ENCODE data around the gene STKLD1.
"Not testable (repeated sequence)": the region's sequence is repeated elsewhere in the genome, so short reads cannot be mapped to it uniquely, and the experiment has no call there.

The STKLD1 gene

DNA sequence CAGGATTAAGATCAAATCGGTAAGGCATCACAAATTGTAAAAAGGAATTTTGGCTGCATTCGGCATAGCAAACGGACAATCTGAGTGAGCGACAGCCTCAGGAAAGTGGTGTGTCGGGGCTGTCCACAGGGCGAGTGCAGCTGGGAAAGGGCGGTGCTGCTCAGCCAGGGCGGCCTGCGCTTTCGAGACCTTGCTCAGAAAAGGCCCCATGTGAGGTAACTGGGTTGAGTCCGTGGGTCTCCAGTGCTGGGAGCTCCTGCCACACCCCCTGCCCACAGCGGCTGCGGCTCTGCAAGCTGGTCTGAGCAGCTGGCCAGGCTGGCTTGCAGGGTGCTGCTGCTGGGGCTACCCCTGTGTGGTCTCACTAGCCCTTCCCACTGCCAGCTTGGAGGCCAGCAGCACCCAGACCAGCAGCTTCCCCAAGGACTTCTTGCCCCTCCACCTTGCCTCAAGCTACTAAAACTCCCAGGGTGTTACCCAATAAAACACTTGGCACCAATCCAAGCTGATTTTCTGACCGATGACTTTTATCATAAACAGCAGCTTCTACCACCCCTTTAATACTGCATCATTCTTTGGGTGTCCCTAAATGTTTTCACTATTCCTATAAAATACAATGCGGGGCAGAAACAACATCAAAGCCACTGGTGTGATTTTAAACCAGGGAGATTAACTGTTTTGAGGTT is 13.7 kb upstream of the STKLD1 start:
- DNase-seq (ENCODE audit: low spot score) = no peak

DNA sequence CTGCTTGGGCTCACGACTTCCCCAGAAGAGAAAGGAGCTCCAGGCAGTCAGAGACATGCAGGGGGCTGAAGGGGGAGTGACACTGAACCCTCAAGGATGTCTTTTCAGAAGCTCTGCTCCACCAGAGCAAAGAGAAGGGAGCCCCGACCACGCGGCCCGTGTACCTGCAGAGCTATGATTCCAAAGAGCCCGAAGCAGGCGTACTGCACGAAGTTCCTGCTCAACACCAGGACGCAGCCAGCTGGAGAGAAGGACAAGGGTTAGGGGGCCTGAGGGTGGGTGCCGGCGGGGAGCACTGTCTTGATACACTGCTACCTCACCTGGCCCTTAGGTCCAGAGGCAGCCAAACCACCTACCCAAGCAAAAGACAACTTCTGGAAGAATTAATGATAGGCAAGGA is 9.7 kb upstream of the STKLD1 start:
- DNase-seq (ENCODE audit: low spot score) = no peak

DNA sequence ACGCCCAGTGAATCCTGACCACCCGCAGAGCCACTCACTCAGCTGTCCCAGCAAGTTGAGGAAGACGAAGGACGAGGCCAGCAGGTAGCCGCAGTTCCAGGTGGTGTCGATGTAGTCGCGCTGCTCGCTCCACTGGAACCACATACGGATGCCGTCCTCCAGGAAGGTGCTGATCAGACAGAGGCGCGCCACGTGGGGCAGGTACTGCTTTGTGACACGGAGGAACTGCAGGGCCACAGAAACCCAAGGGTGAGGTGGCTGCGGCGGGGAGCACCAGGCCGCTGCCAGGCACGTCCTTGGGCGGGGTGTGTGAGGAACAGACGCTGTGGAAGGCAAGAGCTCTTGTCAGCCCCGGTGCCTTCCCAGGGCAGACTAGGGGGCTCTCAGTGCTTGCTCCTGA is 8.9 kb upstream of the STKLD1 start:
- DNase-seq (ENCODE audit: low spot score) = no peak

DNA sequence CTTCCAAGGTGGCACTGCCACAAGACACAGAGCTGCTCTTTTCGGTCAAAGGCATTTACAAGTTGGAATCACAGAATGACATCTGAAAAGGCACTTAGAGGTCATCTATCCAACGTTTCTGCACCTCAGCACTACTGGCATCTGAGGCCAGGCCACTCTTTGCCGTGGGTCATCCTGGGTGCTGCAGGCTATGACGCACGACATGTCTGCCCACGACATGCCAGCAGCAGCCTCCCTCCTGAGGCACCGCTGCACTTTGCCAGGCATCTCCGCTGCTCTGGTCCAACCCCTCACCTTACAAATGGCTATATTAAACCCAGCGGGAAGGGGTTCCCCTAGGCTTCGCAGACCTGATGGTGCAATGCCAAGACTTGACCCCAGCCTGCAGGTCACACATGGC is 8.4 kb upstream of the STKLD1 start:
- DNase-seq (ENCODE audit: low spot score) = no peak

DNA sequence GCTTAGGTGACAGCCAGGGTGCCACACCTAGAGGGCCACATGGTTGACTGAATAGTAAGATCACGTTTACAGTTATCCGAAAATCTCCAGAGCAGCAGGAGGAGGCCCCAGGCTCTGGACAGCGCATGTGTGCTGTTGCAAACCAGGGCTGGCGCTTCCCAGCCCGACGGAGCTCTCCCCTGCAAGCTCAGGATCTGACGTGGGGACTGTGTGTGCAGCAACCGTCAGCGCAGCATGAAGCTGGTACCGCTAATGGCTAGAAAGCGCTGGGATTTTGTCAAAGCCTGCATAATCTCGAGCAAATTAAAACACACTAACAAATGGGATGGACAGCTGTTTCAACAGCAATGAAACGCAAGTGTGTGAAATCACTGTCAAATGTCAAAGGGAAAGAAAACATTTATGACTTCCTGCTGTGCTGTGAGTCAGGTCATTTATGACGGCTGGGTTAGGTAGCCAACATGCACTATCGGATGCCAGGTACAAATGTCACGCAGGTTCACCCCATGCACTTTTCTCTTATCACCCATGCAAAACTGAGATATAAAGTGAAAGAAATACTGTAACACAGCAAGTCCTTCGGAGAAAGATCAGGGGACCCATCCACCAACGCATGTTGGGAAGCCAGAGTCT is 7.8 kb upstream of the STKLD1 start:
- peak; percentile 56 for DNase-seq (ENCODE audit: low spot score)

DNA sequence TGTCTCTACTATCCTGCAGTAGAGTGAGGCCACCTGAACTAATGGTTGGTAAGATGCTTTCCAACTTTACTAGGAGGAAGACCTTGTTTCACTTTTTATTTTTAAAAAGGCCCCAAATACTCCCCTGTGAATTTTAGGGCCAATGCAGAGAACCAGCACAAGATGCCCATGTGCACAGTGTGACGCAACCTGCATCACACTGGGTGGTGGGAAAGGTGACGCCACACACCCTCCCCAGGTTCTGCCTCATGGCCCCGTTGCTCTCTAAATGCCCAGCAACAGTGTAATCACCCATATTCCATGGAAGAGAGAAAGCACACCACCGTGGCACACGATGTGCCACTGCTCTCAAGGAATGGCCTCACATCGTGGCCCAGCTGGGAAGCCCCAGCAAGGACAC is 6.7 kb upstream of the STKLD1 start:
- DNase-seq (ENCODE audit: low spot score) = no peak

DNA sequence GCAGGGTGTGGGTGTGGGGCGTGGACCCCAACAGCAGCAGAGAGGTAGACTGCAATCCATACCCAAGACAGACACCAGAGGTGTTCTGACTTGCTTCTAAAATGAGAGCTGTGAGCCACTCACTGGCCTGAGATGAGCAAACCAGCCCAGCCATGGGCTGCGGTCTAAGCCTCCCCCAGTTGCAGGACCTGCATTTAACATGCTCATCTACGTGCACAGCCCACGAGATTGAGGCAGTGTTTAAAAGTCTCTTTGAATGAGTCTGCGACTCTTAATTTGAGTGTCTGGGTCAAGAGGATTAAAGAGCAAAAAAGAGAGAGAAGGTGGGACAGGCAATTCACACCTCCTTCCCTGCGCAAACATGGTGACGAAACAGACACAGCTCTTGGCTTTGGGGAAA is 6.2 kb upstream of the STKLD1 start:
- DNase-seq (ENCODE audit: low spot score) = no peak

DNA sequence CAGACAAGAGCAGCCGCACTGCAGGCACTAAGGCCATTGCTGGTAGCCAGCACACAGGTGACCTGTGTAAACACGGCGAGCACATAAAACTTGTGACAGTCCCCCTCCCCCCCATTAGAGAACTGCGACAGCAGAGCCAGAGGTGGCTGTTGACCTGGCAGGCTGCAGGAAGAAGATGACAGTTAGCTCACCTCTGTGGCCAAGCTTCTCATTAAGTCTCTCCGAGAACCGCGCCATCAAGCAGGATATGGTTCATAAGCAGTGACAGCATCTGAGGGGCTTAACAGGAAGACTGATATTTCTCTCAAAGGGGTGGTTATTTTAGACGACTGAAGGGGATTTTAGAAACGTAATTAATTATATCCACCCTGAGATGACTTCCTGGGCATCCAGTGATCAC is 5.5 kb upstream of the STKLD1 start:
- no peak for DNase-seq (ENCODE audit: low spot score)

DNA sequence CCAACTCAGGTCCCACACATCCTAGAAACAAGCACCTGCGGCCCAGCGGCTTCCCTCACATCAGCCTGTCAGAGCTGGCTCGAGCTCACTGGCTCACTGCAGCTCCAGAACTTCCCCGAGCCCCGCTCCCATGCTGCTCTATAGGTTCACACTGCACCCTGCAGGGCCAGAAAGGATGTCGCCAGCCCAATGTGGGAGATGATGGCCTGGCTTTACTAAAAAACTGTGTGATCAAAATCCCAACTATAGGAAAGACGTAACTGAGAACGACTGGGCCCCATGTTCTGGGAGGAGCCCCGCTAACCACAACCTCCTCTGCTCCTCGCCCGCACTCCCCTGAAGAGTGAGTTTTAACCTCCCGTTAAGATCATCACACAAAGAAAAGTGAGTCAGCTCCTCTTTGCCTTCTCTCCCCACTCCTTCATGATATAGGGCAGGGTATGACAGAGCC is 4.9 kb upstream of the STKLD1 start:
- DNase-seq (ENCODE audit: low spot score) = peak; percentile 19

DNA sequence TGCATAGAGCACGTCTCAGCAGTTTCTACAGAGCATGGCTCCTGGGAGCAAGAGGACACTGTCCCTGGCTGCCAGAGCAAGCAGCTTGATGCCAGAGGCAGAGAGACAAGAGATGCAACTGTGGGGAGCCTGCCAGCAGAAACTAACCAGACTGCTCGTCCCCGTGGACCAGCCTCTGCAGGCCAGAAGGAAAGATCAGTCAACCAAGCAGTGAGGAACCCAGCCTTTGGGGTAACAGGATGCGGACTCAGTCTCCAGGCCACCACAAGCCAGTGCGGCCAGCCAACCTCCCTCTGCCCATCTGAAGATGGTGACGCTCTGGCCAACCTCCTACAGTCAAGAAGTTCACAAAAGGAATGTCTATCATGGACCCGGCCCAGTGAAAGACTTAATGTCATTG is 4.0 kb upstream of the STKLD1 start:
- DNase-seq (ENCODE audit: low spot score) = peak; percentile 1

DNA sequence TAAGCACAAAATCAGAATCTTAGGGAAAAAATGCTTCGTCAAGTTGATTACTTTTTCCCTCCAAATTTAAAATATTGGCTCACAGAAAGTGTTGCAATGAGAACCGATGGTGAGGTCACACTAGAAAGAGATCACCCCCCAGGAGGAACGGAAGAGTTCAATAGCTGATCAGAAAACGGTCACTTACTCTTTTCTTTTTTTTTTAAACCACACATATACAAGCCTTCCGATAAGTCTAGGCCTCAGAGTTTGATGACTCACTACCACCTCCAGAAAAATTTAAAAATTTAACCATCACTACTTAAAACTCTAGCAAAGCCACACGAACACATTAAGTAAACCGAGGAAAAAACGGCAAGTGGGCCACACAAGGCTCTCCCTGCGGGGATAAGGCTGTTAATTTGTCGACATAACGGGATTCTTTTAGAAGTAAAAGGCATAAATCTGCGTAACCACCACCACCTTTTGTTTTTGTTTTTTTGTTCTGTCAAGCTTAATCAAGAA is 1.5 kb upstream of the STKLD1 start:
- peak; percentile 66 for DNase-seq (ENCODE audit: low spot score)

DNA sequence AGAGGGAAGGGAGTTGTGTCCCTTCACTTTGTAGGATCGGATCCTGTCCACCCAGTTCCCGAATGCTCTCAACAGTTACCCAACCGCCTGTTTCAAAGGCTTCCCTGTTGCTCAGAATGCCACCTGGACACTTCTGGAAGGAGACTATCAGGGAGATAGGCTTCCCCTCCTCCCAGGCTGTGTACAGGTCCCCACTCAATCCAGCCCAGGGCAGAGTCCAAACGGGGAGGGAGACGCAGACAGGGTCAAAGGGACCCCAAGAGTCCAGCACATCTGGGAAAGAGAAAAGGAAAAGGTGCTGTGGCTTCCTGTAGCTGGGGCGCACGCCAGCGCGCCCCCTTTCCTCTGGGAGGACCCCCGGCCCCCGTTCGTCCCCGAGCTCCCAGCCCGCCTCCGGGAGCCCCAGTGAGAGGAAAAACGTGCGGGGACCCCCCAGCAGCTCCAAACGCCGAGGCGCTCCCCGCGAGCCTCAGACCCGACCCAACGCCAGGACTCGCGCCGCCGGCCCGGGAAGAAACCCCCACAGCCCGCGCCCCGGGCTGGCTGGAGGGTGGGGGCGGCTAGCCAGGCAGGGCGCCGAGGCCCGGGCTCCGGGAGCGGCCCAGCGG is 946 bp upstream of the STKLD1 start:
- DNase-seq (ENCODE audit: low spot score) = peak; percentile 48

DNA sequence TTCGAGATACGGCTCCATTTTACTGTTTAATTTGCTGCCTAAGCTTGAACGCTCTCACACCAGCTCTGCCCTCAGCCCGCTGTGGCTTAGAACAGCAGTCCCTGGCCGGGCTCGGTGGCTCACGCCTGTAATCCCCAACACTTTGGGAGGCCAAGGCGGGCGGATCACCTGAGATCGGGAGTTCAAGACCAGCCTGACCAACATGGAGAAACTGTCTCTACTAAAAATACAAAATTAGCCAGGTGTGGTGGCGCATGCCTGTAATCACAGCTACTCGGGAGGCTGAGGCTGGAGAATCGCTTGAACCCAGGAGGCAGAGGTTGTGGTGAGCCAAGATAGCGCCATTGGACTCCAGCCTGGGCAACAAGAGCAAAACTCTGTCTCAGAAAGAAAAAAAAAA is 1.1 kb downstream of the STKLD1 start:
- DNase-seq (ENCODE audit: low spot score) = not testable (repeated sequence)

DNA sequence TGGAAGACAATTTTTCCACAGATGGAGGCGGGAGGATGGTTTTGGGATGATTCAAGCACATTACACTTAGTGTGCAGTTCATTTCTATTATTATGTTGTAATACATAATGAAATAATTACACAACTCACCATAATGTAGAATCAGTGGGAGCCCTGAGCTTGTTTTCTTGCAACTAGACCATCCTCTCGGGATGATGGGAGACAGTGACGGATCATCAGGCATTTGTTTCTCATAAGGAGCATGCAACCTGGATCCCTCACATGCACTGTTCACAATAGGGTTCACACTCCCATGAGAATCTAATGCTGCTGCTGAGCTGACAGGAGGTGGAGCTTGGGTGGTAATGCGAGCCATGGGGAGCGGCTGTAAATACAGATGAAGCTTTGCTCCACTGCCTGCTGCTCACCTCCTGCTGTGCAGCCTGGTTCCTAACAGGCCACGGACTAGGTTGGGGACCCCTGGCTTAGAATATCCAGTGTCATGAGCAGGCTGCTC is 1.6 kb downstream of the STKLD1 start:
- DNase-seq (ENCODE audit: low spot score) = no peak

DNA sequence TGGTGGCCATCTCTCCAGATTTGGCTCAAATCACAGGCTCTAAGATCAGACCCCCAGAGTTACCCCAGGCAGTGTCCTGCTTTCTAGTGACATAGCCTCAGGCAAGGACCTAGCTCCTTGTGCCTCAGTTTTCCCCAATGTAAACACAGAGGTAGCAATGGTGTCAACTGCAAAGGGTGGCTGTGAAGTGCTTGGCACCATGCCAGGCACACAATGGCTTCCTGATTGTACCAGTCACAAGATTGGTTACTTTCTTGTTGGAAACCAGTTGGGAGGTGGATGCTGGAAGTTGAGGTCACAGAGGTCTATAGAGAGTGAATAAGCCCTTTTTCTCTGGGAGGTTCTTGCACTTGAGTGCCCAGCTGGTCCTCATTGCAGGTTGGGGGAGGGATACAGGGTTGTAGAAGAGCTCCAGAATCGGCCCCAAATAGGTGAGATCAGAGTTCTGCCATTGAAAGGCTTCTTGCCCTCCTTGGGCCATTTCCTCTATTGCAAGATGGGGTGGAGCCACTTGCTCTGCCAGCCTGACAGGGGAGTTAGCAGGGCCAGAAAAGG is 2.3 kb downstream of the STKLD1 start:
- DNase-seq (ENCODE audit: low spot score) = no peak

DNA sequence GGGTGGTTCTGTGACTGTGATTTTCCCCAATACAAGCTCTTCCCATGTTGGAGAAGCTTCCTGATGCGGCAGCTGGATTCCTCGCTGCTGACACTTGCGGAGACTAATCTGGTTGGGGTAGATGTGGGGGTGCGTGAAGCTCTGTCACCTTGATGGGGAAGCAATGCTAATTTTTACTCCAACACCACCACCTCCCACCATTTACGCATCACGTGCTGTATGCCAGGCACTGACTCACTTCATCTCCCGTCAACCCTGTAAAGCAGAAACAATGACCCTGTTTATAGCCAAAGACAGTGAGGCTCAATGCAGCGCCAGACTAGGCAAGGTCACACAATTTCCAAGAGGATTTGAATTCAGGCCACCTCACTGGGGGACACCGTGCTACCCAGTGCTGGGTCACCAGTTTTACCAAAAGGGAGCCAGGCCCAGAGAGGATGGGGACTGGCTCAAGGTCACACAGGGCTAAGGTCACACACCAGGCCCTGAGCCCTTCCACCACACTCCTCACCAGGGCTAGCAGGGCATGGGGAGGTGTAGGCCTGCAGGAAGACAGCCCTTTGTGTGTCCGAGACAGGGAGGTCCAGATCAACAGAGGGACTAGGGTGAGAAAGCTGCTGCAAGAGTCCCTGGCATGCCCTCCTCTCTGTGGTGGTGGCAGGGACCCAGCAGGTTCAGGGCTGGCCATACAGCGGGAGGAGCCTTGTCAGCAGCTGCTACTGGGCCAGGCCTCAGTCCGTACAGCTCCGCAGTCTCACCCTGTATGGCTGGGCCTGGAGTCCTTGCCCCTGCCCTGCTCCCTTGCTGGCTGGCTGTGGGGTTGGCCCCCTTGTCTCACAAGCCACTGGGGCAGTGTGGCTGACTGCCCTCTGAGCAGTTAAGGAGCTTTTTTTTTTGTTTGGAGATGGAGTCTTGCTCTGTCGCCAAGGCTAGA is 3.3 kb downstream of the STKLD1 start:
- DNase-seq (ENCODE audit: low spot score) = no peak

DNA sequence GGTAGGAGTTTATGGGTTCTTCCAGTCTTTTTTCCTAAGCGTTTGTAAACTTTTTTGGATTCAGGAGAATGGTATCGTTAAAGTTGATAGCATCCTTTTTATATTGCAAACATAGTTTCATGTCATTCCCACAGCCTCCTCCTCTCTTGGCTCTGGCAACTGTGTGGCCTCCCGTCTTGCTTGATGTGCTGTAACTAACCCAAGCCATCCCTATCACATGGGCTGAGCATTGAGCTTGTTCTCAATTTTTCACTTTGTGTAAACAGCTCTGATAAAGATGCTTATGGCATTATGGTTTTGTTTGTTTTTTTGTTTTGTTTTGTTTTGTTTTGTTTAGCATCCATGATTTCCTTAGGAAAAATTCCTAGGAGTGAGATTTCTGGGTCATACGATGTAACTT is 4.6 kb downstream of the STKLD1 start:
- DNase-seq (ENCODE audit: low spot score) = no peak

DNA sequence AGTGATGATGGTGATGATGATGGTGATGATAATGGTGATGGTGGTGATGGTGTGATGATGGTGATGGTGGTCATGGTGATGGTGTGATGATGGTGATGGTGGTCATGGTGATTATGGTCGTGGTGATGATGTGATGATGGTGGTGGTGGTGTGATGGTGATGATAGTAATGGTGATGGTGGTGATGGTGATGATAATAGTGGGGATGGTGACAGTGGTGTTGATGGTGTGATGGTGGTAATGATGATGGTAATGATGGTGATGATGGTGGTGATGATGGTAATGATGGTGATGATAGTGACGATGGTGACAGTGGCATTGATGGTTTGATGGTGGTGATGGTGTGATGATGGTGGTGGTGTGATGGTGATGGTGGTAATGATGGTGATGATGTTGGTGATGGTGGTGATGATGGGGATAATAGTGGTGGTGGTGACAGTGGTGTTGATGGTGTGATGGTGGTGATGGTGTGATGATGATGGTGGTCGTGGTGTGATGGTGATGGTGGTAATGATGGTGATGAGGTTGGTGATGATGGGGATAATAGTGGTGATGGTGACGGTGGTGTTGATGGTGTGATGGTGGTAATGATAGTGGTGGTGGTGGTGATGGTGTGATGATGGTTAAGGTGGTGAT is 6.5 kb downstream of the STKLD1 start:
- DNase-seq (ENCODE audit: low spot score) = no peak

DNA sequence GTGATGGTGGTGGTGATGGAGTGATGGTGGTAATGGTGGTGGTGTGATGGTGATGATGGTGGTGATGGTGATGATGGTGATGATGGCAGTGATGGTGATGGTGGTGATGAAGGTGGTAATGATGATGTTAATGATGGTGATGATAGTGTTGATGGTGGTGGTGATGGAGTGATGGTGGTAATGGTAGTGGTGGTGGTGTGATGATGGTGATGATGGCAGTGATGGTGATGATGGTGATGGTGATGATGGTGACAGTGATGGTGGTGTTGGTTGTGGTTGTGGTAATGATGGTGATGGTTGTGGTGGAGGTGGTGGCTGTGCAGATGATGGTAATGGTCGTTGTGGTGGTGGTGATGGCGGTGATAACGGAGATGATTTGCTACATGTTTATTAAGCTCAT is 7.3 kb downstream of the STKLD1 start:
- no peak for DNase-seq (ENCODE audit: low spot score)

DNA sequence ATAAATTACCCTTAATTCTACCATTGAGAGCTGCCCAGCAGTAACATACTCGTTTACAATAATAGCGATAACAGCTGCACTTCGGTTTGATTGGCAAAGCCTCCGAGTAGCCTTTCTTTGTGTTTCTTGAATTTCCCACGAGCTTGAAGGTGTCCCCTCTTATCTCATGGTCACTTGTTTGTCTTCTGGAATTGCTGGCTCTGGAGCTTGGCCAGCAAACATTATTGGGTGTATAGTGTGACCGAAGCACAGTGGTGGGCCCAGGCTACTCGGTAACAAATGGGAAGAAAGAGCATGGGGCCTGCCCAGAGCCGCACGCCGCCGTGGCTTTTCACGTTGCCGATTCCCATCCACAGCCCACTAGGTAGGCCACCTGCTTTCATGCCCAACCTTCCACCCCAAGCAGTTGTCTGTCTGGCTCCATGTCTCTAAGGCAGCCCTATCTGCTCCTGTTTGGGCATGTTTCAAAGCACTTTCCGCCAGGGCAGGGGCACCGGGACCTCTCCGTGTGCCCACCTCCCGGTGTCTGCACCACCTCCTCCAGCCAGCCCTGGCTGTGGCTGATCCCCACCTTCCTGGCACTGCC is 8.7 kb downstream of the STKLD1 start:
- no peak for DNase-seq (ENCODE audit: low spot score)

DNA sequence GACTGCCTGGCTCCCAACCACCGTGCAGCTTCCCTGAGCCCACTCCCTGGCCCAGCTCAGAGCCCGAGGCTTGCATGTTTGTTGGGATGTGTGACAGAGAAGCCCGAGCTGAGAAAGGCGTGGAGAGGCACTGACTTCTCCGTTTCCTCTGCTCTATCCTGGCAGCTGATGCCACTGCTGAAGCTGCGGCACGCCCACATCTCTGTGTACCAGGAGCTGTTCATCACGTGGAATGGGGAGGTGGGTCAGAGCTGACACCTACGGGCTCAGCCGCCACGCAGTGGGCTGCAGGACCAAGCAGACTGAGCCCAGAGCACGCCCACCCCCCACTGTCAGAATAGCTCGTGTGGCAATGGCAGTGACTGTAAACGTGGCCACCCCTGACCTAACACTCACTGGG is 9.3 kb downstream of the STKLD1 start:
- DNase-seq (ENCODE audit: low spot score) = no peak

Measured in kidney tubule cell (primary cell).